Stimulated activated naive CD8-positive, alpha-beta T cell treated with anti-CD3 and anti-CD28 coated beads, Interleukin-15, amount 100 ng/mL, for 72 hours (primary cell): ENCODE data around the gene EPS15.

Experiments
- ATAC-seq: fragments of 150-1000 bp; cut with Tn5 transposase; 2 replicates; pipeline ENCODE4 v1.10.0; 2021; ENCODE audit warnings: mild to moderate bottlenecking, moderate library complexity
- DNase-seq, 2 donors: peaks; one replicate each; pipeline ENCODE4 v3.0.0; 2021 to 2022
- H3K27ac Mint-ChIP-seq, 2 donors: one replicate each; pipeline ENCODE4 v1.8.0; 2022; ENCODE audit warnings: mild to moderate bottlenecking in 2 of 2, mixed read lengths in 2 of 2, moderate library complexity in 2 of 2
- H3K27me3 Mint-ChIP-seq: one replicate; pipeline ENCODE4 v1.8.0; 2022; ENCODE audit warnings: mixed read lengths
- H3K4me1 Mint-ChIP-seq: one replicate; pipeline ENCODE4 v1.8.0; 2022; ENCODE audit warnings: mild to moderate bottlenecking, mixed read lengths
- H3K4me3 Mint-ChIP-seq, 2 donors: one replicate each; pipeline ENCODE4 v1.8.0; 2022; ENCODE audit warnings: mild to moderate bottlenecking in 2 of 2, mixed read lengths in 2 of 2, moderate library complexity in 1 of 2
- H3K9me3 Mint-ChIP-seq, 2 donors: one replicate each; pipeline ENCODE4 v1.8.0; 2022; ENCODE audit warnings: mixed read lengths in 2 of 2

Gene EPS15

DNA sequence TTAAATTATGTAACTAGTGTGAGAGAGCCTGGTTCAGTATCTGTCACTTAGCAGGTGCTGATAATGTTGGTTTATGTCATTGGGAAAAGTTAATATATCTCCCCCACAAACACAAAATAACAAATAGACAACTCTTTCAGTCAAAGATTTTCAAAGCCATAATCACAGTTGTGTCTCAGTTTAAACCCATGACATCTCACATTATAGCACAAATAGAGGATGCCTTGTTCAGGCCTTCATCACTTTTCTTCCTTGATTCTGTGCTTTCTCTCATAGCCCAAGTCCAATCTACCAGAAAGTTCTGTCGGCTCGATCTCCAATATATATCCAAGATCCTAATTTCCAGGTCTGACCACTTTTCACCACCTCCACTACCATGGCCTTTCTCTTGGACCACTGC, 6.2 kb upstream of the EPS15 start:
- H3K4me1 Mint-ChIP-seq = peaks cover 7% of the 10 kb centered on the region
- DNase-seq (no peak), ATAC-seq (no peak)
- H3K9me3 Mint-ChIP-seq = no peaks in the 10 kb centered on the region
- peak overlapping the region in 1 of 2 donors; percentile 3 for H3K27ac Mint-ChIP-seq
- no peaks in the 10 kb centered on the region for H3K27me3 Mint-ChIP-seq
- no peak overlapping the region for H3K4me3 Mint-ChIP-seq

GRCh38 chr1:51524817-51525216, 5.8 kb upstream of the EPS15 start:
- ATAC-seq (no peak), DNase-seq (no peak)
- peak overlapping the region in 1 of 2 donors; percentile 3 for H3K27ac Mint-ChIP-seq
- no peaks in the 10 kb centered on the region for H3K9me3 Mint-ChIP-seq
- peaks cover 12% of the 10 kb centered on the region for H3K4me1 Mint-ChIP-seq
- no peaks in the 10 kb centered on the region for H3K27me3 Mint-ChIP-seq
- H3K4me3 Mint-ChIP-seq = no peak overlapping the region

- H3K27ac Mint-ChIP-seq = no peak overlapping the region
Measured at GRCh38 chr1:51523931-51524330, 4.9 kb upstream of the EPS15 start.

GRCh38 chr1:51520700-51521248, 1.7 kb upstream of the EPS15 start:
- no peak overlapping the region for H3K4me3 Mint-ChIP-seq
- H3K27ac Mint-ChIP-seq = no peak overlapping the region
- H3K9me3 Mint-ChIP-seq = no peaks in the 10 kb centered on the region
- H3K4me1 Mint-ChIP-seq = peaks cover 39% of the 10 kb centered on the region
- DNase-seq (no peak), ATAC-seq (no peak)
- H3K27me3 Mint-ChIP-seq = no peaks in the 10 kb centered on the region

More at GRCh38 chr1:51523931-51524330, 4.9 kb upstream of the EPS15 start:
- DNase-seq (no peak), ATAC-seq (no peak)
- peaks cover 18% of the 10 kb centered on the region for H3K4me1 Mint-ChIP-seq
- H3K27me3 Mint-ChIP-seq = no peaks in the 10 kb centered on the region
- no peaks in the 10 kb centered on the region for H3K9me3 Mint-ChIP-seq
- H3K4me3 Mint-ChIP-seq = no peak overlapping the region

DNA sequence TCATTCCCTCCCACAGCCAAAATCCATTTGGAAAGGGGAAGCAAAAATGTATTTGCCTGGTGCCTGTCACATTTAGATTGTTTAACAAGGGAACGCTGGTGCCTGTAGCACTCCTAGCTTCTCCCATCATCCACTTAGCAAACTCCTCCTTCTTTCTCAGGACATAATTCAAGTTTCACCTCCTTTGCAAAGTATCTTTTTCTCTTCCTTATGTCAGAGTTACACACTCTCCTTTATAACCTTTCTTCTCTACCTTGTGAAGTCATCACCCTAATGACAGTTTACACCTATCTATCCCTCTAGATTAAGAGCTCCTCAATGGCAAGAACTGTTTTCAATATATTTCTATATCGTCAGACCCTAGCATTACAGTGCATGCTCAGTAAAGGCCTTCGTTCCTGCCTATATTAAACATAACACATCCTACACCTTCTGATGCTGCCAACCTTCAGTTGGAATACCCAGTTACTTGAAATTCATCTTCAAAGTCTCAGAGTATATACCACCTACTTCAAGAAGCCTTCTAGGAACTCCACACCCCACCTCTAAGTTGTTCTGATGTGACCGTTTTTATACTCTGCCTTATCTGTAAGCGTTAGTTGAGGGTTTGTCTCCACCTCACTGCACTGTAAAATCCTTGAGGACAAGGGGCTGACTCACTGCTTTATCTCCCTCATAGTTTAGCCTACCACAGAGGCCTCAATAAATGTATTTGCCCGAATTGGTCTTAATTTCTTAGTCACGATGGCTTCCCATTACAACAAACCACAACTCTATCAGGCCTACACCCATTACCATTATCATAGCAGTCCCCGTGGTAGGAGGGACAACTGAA, 1.0 kb upstream of the EPS15 start:
- H3K4me1 Mint-ChIP-seq = peaks cover 46% of the 10 kb centered on the region
- DNase-seq (no peak), ATAC-seq (no peak)
- H3K9me3 Mint-ChIP-seq = no peaks in the 10 kb centered on the region
- H3K27ac Mint-ChIP-seq = no peak overlapping the region
- H3K27me3 Mint-ChIP-seq = no peaks in the 10 kb centered on the region
- H3K4me3 Mint-ChIP-seq = peak overlapping the region; percentile 1 to 17

- Mint-ChIP-seq H3K4me3 (peak overlapping the region; percentile 95 to 96), H3K27ac (peak overlapping the region; percentile 95 to 97), H3K4me1 (peaks cover 57% of the 10 kb centered on the region), H3K9me3 (no peaks in the 10 kb centered on the region), H3K27me3 (no peaks in the 10 kb centered on the region)
- DNase-seq (peak; percentile 50 to 55), ATAC-seq (peak; percentile 76)
Measured at GRCh38 chr1:51518586-51519047, 449 bp downstream of the EPS15 start.

DNA sequence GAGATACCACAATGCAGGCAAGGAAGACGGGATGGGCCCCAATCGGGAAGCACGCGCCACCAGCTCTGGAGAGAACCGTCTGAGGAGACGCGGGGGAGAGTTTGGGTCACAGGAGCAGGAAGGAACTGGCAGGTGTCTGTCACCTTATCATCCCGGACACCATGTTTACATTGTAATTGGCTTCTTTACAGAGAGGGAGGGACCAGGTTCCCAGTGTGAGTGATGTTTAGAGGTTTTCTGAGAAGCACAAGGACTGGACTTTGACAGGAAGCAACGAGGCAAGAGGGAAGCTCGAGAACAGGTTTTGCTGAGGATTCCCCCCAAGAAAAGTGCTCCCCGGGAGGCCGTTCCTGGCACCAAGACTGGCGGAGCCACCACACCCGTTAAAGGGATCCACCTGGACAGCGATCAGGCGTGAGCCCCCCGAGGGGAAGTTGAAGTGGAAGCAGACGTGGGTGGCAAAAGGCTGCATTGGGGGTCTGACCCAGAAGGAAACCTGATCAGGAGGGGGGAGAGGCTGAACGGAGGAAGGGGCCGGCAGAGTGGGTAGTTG, 957 bp downstream of the EPS15 start:
- Mint-ChIP-seq H3K4me3 (peak overlapping the region; percentile 95 to 96), H3K27ac (peak overlapping the region; percentile 95 to 97), H3K27me3 (no peaks in the 10 kb centered on the region), H3K9me3 (no peaks in the 10 kb centered on the region), H3K4me1 (peaks cover 58% of the 10 kb centered on the region)
- DNase-seq (peak; percentile 25 to 34), ATAC-seq (peak; percentile 60)

- no peak for DNase-seq
- Mint-ChIP-seq H3K9me3 (no peaks in the 10 kb centered on the region), H3K4me3 (peak overlapping the region; percentile 95 to 96), H3K27ac (peak overlapping the region; percentile 95 to 97), H3K27me3 (no peaks in the 10 kb centered on the region), H3K4me1 (peaks cover 64% of the 10 kb centered on the region)
- ATAC-seq = no peak
Measured at GRCh38 chr1:51517361-51518032, 1.6 kb downstream of the EPS15 start.

DNA sequence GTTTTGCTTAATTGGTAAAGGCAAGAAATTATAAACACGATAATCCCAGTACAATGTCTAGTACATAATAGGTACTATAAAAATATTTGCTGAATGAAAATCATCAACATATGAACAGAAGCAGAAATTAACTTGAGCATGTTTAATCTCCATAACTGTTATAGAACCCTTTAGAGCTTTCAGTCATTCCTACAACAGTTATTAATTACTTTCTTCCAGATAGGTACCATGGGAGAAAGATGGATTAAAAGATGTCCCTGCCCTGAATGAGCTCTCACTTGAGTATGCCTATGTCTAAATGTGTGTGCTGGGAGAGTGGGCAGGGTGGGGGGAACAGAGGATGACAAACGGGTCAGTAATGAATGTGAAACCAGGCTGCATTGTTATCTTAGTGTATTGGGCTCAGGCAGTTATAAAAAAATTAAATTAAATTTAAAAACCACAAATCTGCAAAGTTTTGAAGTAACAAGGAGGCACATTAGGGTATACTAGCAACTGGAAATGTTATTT, 2.4 kb downstream of the EPS15 start:
- Mint-ChIP-seq H3K4me1 (peaks cover 72% of the 10 kb centered on the region), H3K4me3 (peak overlapping the region in 1 of 2 donors; percentile 57), H3K27me3 (no peaks in the 10 kb centered on the region), H3K27ac (peak overlapping the region in 1 of 2 donors; percentile 33), H3K9me3 (no peaks in the 10 kb centered on the region)
- DNase-seq = no peak
- ATAC-seq = no peak

GRCh38 chr1:51515982-51516648, 3.0 kb downstream of the EPS15 start:
- ATAC-seq = no peak
- DNase-seq = no peak
- H3K27me3 Mint-ChIP-seq = no peaks in the 10 kb centered on the region

DNA sequence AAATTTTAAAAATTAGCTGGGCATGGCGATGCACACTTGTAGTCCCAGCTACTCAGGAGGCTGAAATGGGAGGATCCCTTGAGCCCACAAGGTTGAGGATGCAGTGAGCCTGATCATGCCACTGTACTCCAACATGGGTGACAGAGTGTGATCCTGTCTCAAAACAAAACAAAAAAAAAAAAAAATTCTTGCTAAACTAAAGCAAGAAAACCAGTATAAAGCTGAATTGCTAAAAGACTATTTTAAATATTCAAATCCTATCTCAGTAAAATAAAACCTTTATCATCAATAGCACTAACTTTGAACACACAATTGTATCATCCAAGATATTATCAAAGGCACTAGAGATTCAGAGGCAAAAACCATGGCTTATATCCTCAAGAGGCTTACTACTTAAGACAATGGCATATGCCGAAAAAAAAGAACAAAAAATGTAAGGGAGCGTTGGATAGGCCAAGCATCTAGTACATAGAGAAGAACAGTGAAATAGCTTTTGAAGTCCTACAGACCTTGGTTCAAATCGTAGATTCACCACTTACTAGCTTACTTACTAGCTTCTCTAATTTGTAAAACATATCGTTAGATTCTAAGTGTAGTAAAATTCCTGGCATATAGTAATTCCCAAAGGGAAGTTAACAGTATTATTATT, 3.6 kb downstream of the EPS15 start:
- no peaks in the 10 kb centered on the region for H3K9me3 Mint-ChIP-seq
- ATAC-seq = no peak
- peak overlapping the region in 1 of 2 donors; percentile 13 for H3K4me3 Mint-ChIP-seq
- H3K27ac Mint-ChIP-seq = no peak overlapping the region
- H3K27me3 Mint-ChIP-seq = no peaks in the 10 kb centered on the region
- H3K4me1 Mint-ChIP-seq = peaks cover 72% of the 10 kb centered on the region
- no peak for DNase-seq

More at GRCh38 chr1:51515982-51516648, 3.0 kb downstream of the EPS15 start:
- peaks cover 75% of the 10 kb centered on the region for H3K4me1 Mint-ChIP-seq
- H3K27ac Mint-ChIP-seq = peak overlapping the region in 1 of 2 donors; percentile 33
- peak overlapping the region in 1 of 2 donors; percentile 57 for H3K4me3 Mint-ChIP-seq
- no peaks in the 10 kb centered on the region for H3K9me3 Mint-ChIP-seq

GRCh38 chr1:51514733-51515132, 4.3 kb downstream of the EPS15 start:
- Mint-ChIP-seq H3K4me3 (no peak overlapping the region), H3K27me3 (no peaks in the 10 kb centered on the region), H3K9me3 (no peaks in the 10 kb centered on the region), H3K27ac (no peak overlapping the region), H3K4me1 (peaks cover 72% of the 10 kb centered on the region)
- no peak for ATAC-seq
- DNase-seq = no peak

- no peak overlapping the region for H3K4me3 Mint-ChIP-seq
- no peak for DNase-seq
- peak overlapping the region in 1 of 2 donors; percentile 59 for H3K27ac Mint-ChIP-seq
- no peaks in the 10 kb centered on the region for H3K27me3 Mint-ChIP-seq
- no peaks in the 10 kb centered on the region for H3K9me3 Mint-ChIP-seq
- ATAC-seq = no peak
- peaks cover 78% of the 10 kb centered on the region for H3K4me1 Mint-ChIP-seq
Measured at GRCh38 chr1:51512606-51513005, 6.5 kb downstream of the EPS15 start.

- Mint-ChIP-seq H3K4me1 (peaks cover 78% of the 10 kb centered on the region), H3K9me3 (no peaks in the 10 kb centered on the region), H3K27ac (peak overlapping the region in 1 of 2 donors; percentile 59), H3K4me3 (no peak overlapping the region), H3K27me3 (no peaks in the 10 kb centered on the region)
- ATAC-seq (no peak), DNase-seq (no peak)
Measured at GRCh38 chr1:51512120-51512519, 6.9 kb downstream of the EPS15 start.
